HG03196 (cell line): ENCODE data around the gene PGP.
"Not testable (repeated sequence)": the region's sequence is repeated elsewhere in the genome, so short reads cannot be mapped to it uniquely, and the experiment has no call there.

Experiments used
- ATAC-seq: cut with Tn5 transposase; IDR thresholded peaks from one replicate; pipeline ENCODE4 v1.9.1; 2021; ENCODE audit not compliant: unreplicated experiment

PGP gene

DNA sequence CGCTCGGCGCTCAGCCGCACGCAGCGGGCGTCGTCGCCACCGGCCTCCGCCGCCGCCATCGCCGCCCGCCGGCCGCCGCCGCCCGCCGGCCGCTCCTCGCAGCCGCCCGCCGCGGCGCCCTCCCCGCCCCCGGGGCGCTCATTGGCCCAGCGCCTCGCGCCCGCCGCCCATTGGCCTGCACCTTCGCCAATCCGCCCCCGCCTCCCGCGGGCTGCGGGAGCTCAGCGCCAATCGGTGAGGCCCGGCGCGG is at the start of gene PGP:
PGP (minus strand) TSS at position 122 of the 250 bp plus-strand sequence; CDS start at position 59, 63 bp downstream.
- peak; percentile 74 for ATAC-seq

- not testable (repeated sequence) for ATAC-seq
These were observed 48.4 kb upstream of the PGP start for GRCh38 chr16:2263026-2263425.

DNA sequence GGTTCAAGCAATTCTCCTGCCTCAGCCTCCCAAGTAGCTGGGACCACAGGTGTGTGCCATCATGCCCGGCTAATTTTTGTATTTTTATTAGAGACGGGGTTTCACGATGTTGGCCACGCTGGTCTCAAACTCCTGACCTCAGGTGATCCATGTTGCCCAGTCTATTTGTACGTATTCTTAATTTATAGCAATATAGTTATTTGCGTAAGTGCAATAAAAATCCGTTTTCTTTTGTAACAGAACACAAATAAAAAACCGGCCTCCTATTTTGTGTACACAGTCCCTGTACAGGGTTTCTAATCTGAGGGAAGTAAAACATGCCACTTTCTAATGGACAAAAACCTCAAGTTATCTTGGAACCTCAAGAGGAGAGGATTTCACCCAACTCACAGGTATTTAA is 45.6 kb upstream of the PGP start:
- no peak for ATAC-seq

DNA sequence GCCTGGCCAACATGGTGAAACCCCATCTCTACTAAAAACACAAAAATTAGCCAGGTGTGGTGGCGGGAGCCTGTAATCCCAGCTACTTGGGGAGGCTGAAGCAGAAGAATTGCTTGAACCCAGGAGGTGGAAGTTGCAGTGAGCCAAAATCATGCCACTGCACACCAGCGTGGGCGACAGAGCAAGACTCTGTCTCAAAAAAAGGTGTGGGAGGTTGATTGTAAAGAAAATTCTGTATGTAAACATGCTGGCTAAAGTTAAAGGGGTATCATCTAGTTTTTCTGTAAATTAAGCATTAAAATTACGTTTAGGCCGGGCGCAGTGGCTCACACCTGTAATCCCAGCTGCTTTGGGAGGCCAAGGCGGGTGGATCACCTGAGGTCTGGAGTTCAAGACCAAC is 43.9 kb upstream of the PGP start:
- not testable (repeated sequence) for ATAC-seq

GRCh38 chr16:2257726-2258125 is 43.1 kb upstream of the PGP start:
- no peak for ATAC-seq

GRCh38 chr16:2256531-2257140 is 42.0 kb upstream of the PGP start:
- ATAC-seq: no peak

DNA sequence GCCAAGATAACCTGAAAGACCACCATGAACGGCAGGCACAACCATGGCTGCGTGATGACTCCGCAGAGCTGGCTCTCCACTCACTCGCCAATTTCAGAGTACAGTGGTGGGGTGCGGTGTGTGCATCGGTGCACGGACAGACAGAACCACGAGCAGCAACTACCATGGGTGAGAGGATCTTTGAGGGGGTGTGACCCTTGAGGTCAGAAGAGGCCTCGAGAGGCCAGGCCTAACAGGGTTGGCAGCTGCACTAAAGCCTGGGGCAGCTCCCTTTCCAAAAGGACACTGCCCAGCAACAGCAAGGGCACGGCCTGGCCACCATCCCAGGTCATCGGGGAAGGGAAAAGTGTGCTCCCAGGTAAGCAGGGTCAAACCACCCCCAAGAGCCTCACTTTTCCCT is 38.7 kb upstream of the PGP start:
- no peak for ATAC-seq

GRCh38 chr16:2252806-2253148 is 38.1 kb upstream of the PGP start:
- no peak for ATAC-seq

GRCh38 chr16:2251296-2252111 is 36.9 kb upstream of the PGP start, which contains the start of gene ECI1:
Gene ECI1, minus strand, starts transcription at chr16:2251587. Its CDS starts 21 bp downstream, at chr16:2251566.
- peak; percentile 85 for ATAC-seq

GRCh38 chr16:2250652-2251295 is 36.1 kb upstream of the PGP start:
- ATAC-seq: no peak

DNA sequence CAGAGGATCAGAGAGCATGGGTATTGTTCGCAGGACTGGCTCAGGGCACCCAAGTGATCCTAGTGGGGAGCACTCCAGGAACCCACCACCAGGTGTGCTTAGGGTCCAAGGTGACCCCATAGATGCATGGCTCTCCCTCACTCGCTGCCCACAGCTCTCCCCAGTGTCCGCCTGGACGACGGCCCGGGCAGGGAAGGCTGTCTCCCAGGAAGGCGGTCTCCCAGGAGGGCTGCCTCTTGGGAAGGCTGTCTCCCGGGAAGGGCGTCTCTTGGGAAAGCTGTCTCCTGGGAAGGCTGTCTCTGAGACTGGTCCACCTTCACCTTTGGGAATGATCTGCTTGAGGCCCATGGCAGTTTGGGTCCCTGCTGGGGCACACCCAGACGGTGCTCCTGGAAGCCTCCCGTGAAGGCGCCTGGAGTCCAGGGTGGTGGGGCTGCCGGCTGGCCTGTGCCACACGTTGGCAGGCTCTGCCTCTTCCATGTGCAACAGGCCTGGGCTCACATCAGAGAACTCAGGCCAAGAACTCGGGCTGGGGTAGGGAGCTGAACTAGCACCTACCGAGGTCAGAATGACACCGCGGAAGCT is 31.8 kb upstream of the PGP start:
- no peak for ATAC-seq

GRCh38 chr16:2244926-2245795 is 30.5 kb upstream of the PGP start:
- ATAC-seq: no peak

DNA sequence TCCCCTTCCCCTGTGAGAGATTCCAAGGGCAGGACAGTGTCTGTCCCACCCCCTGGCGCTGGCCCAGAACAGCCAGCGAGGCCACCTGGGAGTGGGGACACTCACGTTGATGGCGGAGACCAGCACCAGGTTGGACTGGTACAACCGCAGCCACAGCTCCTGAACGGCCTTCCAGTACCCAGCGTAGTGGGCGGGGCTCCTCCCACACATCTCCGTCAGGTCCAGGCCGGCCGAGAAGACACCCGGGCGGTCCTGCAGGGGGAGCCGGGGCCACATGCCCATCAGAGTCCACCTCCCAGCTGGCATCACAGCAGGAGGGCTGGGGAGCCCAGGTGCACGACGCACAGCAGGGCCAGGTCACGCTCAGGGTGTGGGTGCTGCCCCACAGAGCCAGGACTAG is 29.7 kb upstream of the PGP start:
- no peak for ATAC-seq

DNA sequence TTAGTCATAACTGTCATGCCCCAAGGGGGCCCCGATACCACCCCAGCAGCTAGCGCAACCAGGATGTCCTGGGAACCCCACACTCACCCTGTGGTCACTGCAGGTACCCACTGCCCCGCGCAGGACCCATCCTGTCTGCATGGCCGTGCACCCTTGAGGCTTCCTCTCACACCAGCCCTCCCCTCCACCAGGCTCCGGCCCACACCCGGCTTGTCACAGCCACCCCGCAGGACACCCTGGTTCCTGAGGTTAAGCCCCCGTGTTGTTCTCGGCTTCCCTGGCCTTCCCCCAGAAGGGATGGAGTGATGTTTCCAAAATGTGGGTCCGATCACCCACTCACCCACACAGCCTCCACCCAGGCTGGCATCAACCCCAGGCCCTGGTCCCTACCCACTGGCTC is 29.1 kb upstream of the PGP start:
- no peak for ATAC-seq

DNA sequence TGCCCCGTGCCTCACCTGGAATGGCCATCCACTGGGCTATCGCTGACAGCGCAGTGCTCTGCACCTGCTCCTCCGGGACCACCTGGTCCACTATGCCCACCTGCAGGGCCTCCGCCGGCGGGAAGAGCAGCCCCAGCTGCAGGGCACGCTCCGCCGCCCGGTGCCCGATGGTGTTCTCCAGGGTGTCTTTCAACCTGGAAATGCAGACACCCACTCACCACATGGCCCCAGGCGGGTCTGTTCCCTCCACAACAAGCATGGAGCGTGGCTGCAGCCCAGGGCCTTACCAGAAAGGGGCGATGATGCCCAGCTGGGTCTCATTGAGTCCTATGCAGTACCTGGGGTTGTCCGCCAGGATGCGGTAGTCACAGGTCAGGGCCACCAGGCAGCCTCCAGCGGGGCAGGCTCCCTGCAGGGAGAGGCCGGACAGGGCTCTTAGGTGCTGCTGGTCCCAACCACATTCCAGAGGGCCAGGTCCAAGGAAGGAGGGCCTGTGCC is 28.4 kb upstream of the PGP start:
- no peak for ATAC-seq

- ATAC-seq: no peak
These were observed 28.0 kb upstream of the PGP start for GRCh38 chr16:2242598-2242997.

- not testable (repeated sequence) for ATAC-seq
These were observed 25.7 kb upstream of the PGP start for GRCh38 chr16:2240331-2240730.

DNA sequence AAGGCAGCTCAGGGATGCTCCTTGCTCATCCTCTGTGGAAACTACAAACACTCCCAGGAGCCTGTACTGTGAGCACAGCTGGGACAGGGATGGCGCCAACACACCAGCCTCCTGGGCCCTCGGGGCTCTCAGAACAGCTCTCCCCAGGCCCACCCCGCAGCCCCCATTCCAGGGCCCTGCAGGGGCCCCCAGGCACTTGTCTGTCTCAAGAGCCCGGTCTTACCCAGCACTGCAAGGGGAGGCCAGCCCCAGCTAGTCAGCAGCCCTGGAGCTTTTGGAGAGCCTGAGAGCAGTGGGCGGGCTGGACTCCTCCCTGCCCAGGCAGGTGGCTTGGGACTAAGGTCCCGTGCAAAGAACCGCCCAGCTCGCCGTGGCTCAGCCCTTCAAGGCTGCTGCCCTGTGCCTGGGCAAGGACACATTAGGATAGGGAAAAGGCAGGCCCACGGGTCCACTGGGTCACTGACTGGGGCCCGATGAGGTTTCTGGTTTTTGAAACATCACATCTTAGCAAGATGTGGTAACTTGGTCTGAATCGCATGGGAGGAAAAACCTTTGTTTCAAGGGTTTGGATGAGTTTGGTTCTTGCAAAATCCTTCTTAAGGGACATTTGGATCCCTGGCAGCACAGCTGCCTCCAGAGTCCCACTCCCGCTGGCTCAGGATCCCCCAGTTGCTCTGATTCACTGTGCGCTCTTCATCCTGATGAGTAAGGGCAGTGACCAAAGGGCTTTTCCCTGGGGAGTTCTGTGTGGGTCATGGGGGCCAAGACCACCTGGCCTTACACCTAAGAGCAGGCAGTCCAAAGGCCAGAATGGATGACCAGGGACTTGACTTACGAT is 24.4 kb upstream of the PGP start:
- no peak for ATAC-seq

- ATAC-seq: no peak
These were observed 23.7 kb upstream of the PGP start for GRCh38 chr16:2238150-2238837.
